ENCODE measurements around the gene CD44. TPM values are rescaled to one million over a fixed set of nuclear protein-coding genes. Genes with fewer than 3 reads are reported as not detected.

The CD44 gene
- polyA plus RNA-seq, 1 donor from 2014 or later = 0.77 TPM

- Histone ChIP-seq H3K79me2 (replicated peaks; ENCODE audit: insufficient read depth, low read length) (no peaks in the 10 kb centered on the region), H2AFZ (ENCODE audit: low read depth, low read length) (no peak overlapping the region), H3K4me3 (ENCODE audit: low read length) (no peak overlapping the region), H3F3A (ENCODE audit: insufficient read depth, low read length, poor library complexity, severe bottlenecking) (no peaks in the 10 kb centered on the region), H3K9me3 (ENCODE audit: low read length) (no peaks in the 10 kb centered on the region), H3K4me2 (ENCODE audit: low read length) (no peak overlapping the region), H3K27ac (ENCODE audit: low read length) (no peak overlapping the region), H3K27me3 (ENCODE audit: insufficient read depth, low read depth, low read length) (no peaks in the 10 kb centered on the region), H3K9me2 (ENCODE audit: insufficient read depth, low read length) (no peaks in the 10 kb centered on the region), H4K20me1 (ENCODE audit: insufficient read depth) (no peaks in the 10 kb centered on the region), H3K36me3 (ENCODE audit: insufficient read depth, low read length) (no peaks in the 10 kb centered on the region), H3K9ac (ENCODE audit: low read length) (no peak overlapping the region)
- TF ChIP-seq MXI1 (conservative IDR thresholded peaks at IDR 0.05; ENCODE audit: poor library complexity, severe bottlenecking) = no peak
Observed at GRCh38 chr11:35097814-35098455, 41.0 kb upstream of the CD44 start.

DNA sequence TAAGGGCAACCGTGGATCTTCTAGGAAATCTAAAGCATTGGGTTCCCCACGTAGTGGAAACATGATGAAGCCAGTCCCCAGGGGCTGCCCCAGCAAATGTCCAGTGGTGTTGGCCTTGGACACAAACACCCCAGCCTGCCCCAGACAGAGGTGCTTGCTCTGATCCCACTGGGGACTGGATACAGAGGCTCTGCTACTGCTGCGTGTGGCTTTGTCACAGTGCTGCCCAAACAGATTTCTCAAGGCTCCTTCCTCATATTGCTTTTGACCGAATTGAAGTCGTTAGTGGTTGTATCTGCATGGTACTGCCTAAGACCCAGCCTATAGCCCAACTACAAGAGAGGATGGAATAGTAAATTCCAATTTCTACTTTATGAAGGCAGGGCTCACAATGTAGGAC, 40.1 kb upstream of the CD44 start:
- Histone ChIP-seq H3K4me3 (ENCODE audit: low read length) (no peak overlapping the region), H3K9me3 (ENCODE audit: low read length) (no peaks in the 10 kb centered on the region), H3K36me3 (ENCODE audit: insufficient read depth, low read length) (no peaks in the 10 kb centered on the region), H3K27me3 (ENCODE audit: insufficient read depth, low read depth, low read length) (no peaks in the 10 kb centered on the region), H3K79me2 (replicated peaks; ENCODE audit: insufficient read depth, low read length) (no peaks in the 10 kb centered on the region), H3K27ac (ENCODE audit: low read length) (no peak overlapping the region), H4K20me1 (ENCODE audit: insufficient read depth) (no peaks in the 10 kb centered on the region), H3K9me2 (ENCODE audit: insufficient read depth, low read length) (no peaks in the 10 kb centered on the region), H2AFZ (ENCODE audit: low read depth, low read length) (no peak overlapping the region), H3F3A (ENCODE audit: insufficient read depth, low read length, poor library complexity, severe bottlenecking) (no peaks in the 10 kb centered on the region), H3K9ac (ENCODE audit: low read length) (no peak overlapping the region), H3K4me2 (ENCODE audit: low read length) (no peak overlapping the region)
- TF ChIP-seq RAD21 (conservative IDR thresholded peaks at IDR 0.05) = no peak
- no peak for TF ChIP-seq EZH2 (IDR thresholded peaks at IDR 0.05; ENCODE audit: borderline replicate concordance, insufficient read depth, low read length, poor library complexity, severe bottlenecking)
- TF ChIP-seq POLR2AphosphoS5 (IDR thresholded peaks at IDR 0.05) = no peak
- no peak for TF ChIP-seq MXI1 (conservative IDR thresholded peaks at IDR 0.05; ENCODE audit: poor library complexity, severe bottlenecking)
- TF ChIP-seq, protein P1, sequence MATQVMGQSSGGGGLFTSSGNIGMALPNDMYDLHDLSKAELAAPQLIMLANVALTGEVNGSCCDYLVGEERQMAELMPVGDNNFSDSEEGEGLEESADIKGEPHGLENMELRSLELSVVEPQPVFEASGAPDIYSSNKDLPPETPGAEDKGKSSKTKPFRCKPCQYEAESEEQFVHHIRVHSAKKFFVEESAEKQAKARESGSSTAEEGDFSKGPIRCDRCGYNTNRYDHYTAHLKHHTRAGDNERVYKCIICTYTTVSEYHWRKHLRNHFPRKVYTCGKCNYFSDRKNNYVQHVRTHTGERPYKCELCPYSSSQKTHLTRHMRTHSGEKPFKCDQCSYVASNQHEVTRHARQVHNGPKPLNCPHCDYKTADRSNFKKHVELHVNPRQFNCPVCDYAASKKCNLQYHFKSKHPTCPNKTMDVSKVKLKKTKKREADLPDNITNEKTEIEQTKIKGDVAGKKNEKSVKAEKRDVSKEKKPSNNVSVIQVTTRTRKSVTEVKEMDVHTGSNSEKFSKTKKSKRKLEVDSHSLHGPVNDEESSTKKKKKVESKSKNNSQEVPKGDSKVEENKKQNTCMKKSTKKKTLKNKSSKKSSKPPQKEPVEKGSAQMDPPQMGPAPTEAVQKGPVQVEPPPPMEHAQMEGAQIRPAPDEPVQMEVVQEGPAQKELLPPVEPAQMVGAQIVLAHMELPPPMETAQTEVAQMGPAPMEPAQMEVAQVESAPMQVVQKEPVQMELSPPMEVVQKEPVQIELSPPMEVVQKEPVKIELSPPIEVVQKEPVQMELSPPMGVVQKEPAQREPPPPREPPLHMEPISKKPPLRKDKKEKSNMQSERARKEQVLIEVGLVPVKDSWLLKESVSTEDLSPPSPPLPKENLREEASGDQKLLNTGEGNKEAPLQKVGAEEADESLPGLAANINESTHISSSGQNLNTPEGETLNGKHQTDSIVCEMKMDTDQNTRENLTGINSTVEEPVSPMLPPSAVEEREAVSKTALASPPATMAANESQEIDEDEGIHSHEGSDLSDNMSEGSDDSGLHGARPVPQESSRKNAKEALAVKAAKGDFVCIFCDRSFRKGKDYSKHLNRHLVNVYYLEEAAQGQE (IDR thresholded peaks at IDR 0.05; ENCODE audit: borderline replicate concordance) = no peak
- TF ChIP-seq TAF1 (IDR thresholded peaks at IDR 0.05; ENCODE audit: low read depth) = no peak
- no peak for TF ChIP-seq SMC3 (conservative IDR thresholded peaks at IDR 0.05; ENCODE audit: poor library complexity)
- no peak for TF ChIP-seq CTCF (IDR thresholded peaks at IDR 0.05; ENCODE audit: poor library complexity, severe bottlenecking)
- TF ChIP-seq EP300 (conservative IDR thresholded peaks at IDR 0.05; ENCODE audit: poor library complexity, severe bottlenecking) = no peak
